Ureter (tissue), 1 donor: ENCODE data around the gene RPTOR. TPM values are rescaled to one million over a fixed set of nuclear protein-coding genes. Genes with fewer than 3 reads are reported as not detected.
"Not testable (repeated sequence)": the region's sequence is repeated elsewhere in the genome, so short reads cannot be mapped to it uniquely, and the experiment has no call there.

Experiments
- DNase-seq: peaks from one replicate; pipeline ENCODE4 v3.0.0-alpha.2; 2020; ENCODE audit warnings: low spot score
- total RNA-seq: library from RNA; stranded (reverse); gene quantifications from one replicate; pipeline ENCODE4 v1.2.4, GENCODE V29; 2023
- donor health status: DM: yes; HTN: yes; CAD: no.

The RPTOR gene
- total RNA-seq, 1 donor from 2014 or later, result 64.2 TPM

GRCh38 chr17:80614332-80615047, 69.9 kb downstream of the RPTOR start:
- DNase-seq, result no peak

DNA sequence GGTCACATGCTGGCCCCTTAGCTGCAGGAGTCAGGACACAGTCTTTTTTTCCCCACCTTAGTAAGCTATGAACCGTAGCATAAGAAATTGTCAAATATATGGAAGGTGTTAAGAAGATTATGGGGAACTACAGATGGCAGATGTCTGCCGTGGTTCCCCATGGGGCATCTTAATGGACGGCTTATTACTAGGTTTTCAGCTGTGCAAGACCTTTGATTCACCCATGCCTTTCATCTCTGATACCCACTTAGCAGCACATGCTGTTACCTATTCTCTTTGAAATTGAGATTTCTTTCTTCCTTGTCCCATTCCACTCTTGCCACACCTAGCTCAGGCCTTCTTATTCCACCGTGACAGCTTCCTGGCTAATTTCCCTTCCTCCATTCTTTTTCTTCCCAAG, 70.7 kb downstream of the RPTOR start:
- DNase-seq, result no peak

GRCh38 chr17:80616705-80617104, 72.1 kb downstream of the RPTOR start:
- no peak for DNase-seq

GRCh38 chr17:80618304-80618703, 73.7 kb downstream of the RPTOR start:
- DNase-seq, result no peak

DNA sequence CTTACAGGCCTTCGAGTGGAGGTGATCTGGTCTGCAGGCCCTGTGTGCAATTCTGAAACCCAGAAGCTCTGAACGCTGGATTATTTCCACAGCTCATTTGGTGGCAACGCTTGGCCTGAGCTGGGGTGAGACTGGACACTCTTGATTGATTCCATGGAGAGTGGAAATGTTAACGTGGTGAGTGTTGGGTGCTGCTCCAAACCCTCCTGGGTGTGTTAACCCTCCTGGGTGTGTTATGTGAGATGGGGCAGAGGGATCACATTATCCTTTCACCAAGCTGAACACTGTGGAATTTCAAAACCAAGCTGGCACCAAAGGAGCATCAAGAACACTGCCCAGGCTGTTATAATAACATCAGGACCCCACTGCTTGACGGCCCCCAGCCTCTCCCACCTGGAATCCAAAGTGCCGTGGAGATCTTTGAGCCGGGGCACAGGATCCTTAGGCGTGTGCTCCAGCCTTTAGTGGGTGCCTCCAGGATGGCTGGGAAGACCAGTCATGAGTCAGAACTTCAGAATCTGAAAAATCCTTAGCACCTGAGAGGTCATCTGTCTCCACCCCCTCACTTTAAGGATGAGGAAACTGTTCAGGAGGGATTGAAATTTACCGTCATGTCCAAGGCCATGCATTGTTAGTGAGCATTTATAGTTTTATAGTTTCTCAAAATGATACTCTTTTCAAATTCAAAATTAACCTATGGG, 75.0 kb downstream of the RPTOR start:
- DNase-seq, result no peak

DNA sequence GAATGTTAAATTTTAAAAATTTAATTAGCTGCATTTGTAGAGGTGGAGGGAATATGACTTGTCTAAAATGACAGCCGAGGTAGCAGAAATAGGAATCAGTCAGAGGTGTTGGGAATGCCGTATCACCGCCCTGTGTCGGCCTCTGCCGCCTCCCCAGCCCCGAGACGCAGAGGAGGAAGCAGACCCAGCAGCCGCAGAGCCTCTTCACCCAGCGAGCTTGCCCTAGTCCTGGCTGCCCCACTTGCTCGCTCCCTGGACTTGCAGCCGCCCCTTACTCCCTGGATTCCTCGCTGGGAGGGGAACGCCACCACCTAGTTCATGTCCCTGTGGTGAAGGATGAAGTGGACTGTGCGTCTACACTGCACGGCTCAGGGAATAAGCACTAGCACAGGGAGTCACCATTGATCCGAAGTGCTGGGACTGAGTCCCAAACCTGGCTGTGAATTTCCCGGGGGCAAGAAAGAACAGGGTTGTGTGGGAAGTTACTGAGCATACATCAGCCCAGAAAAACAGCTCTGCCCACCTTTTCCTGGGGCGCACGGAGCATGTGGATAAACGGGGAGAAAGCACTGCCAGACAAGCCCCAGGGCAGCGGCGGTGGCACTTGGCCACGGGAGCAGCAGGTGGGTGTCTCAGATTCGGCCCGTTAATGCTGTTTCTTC, 76.8 kb downstream of the RPTOR start:
- no peak for DNase-seq

GRCh38 chr17:80621997-80622357, 77.3 kb downstream of the RPTOR start:
- DNase-seq, result no peak

GRCh38 chr17:80624864-80625263, 80.2 kb downstream of the RPTOR start:
- no peak for DNase-seq

DNA sequence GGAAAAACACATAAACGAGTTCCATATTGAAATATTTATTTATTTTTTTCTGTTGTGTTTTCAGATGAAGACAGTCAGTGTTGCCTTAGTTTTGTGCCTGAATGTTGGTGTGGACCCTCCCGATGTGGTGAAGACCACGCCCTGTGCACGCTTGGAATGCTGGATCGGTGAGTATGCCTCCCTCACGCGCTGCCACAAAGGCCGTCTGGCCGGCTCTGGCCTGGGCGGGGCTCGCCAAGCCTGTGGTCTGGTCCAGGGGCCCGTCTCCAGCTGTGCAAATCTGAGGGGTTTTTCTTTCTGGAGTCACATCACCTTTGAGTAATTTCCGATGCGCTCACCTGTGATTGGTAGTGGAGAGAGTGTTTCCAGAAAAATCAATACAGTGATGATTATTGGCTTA, 81.0 kb downstream of the RPTOR start:
- no peak for DNase-seq

GRCh38 chr17:80628881-80629280, 84.2 kb downstream of the RPTOR start:
- not testable (repeated sequence) for DNase-seq

- DNase-seq, result no peak
These were observed 84.8 kb downstream of the RPTOR start for GRCh38 chr17:80629298-80630028.

- no peak for DNase-seq
These were observed 86.0 kb downstream of the RPTOR start for GRCh38 chr17:80630560-80631120.

DNA sequence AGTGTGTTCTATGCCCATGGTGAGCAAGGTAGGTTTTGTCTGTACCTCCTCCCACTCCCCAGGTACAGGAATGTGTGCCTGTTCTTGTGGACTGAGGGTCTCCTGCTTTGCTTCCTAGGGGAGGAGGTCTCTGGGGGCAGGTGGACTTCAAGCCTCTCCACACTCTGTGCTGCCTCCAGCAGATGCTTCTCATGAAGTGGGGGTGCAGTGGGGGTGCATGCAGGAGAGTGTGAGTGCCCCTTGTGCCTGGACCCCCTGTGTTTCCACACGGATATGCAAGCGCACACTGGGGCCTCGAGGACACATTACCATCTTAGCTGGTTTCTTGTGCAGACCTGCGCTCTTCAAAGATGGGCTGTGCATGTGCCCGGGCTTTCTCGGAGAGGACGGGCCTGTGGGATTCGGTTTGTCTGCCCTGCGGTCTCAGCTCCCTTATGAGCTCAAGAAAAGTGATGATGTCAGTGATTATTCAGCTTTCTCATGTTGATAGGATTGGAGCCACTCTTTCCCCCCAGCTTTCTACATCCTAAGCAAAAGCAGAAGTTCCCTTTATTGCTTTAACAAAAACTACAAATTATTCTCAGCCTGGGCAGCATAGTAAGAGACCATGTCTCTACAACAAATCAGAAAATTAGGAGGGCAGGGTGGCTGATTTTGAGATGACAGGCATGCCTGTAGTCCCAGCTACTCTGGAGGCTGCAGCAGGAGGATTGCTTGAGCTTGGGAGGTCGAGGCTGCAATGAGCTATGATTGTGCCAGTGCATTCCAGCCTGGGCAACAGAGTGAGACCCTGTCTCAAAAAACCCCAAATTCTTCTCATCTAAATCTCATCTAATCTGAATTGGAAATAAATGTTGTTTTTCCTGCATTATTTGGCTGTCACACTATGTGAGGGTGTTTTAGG, 86.8 kb downstream of the RPTOR start:
- no peak for DNase-seq

DNA sequence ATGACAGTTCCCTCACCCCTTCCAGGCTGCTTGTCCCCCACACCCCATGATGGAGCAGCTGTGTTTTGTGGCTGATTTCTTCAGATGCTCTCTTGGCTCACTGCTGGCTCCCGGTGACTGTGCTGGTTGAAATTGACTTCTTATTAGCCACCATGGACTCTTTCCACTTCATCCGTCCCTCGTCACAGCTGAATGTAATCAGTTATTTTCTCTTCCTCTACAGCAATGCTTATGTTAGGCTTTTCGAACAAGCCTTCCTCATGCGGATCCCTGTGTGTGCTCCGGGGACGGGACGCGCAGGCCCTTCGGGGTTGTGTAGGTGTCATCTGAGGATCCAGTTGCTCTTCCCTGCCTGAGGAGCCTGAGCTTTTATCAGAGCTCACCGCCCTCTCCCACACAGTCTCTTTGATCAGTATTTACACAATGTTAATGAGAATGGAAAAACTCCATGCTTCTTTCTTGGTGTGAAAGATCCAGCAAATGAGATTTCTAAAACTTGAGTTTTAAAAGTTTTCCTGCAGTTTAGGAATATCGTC, 87.5 kb downstream of the RPTOR start:
- DNase-seq, result no peak

DNA sequence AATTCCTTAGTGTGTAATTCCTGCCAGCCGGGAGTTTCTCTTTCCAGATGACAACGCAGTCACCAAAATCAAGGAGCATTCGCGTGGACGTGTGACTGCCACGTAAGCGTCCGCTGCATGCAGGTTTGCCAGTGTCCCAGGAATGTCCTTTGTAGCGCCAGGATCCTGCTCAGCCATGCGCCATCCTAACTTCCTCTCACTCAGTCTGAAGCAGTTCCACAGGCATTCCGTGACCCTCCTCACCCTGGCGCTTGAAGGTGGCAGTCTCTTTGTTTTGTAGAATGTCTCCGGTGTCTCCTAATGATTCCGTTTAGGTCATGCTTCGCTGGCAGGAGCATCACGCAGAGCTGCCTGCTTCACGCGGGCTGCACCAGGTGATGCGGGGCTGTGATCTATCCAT, 88.6 kb downstream of the RPTOR start:
- DNase-seq, result no peak

DNA sequence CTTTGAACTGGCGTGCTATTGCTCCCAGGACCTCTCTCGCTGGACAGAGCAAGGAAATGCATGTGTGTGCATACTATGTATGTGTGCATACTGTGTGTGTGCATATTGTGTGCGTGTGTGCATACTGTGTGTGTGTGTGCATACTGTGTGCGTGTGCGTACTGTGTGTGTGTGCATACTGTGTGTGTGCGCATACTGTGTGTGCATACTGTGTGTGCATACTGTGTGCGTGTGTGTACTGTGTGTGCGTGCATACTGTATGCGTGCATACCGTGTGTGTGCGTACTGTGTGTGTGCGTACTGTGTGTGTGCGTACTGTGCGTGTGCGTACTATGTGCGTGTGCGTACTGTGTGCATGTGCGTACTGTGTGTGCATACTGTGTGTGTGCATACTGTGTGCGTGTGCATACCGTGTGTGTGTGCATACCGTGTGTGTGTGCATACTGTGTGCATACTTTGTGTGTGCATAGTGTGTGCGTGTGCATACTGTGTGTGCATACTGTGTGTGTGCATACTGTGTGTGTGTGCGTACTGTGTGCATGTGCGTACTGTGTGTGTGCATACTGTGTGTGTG, 89.4 kb downstream of the RPTOR start:
- no peak for DNase-seq

GRCh38 chr17:80636361-80637018, 91.9 kb downstream of the RPTOR start:
- DNase-seq, result no peak

- no peak for DNase-seq
These were observed 92.6 kb downstream of the RPTOR start for GRCh38 chr17:80637048-80637781.

DNA sequence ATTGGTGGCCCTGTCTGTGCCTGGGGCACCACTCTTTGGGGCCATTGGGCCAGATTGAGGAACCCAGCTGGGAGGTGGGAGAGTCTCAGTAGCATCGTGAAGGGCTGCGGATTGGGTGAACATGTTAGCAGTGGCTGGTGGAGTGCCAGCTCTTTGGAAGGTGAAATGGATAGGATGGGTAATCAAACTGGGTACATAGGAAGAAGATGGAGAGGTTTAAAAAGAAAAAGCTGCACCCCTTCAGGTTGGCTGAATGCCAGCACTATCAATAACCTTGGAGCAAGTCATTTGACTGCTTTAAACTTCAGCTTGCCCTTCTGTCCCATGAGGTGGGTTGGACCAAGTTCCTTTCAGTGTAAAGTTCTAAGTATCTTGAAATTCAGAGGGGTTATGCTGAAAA, 95.0 kb downstream of the RPTOR start:
- no peak for DNase-seq
